Vagina (tissue), 2 donors: ENCODE results near the gene TBC1D22A.

Experiments used
- CTCF ChIP-seq, 3 experiments: fragments of 450-650 bp in 2 of 3; fragments of 200-600 bp in 1 of 3; sonication (generic) in 1 of 3; IDR thresholded peaks; one replicate each; pipeline ENCODE4 v1.5.1; 2017 to 2019; ENCODE audit warnings: antibody characterized with exemption in 3 of 3, mild to moderate bottlenecking in 2 of 3, moderate library complexity in 2 of 3
- POLR2A ChIP-seq, 2 donors: fragments of 450-650 bp; IDR thresholded peaks; one replicate each; pipeline ENCODE4 v1.6.1; 2017; ENCODE audit warnings: antibody characterized with exemption in 2 of 2, mild to moderate bottlenecking in 2 of 2, moderate library complexity in 2 of 2
- POLR2AphosphoS5 ChIP-seq, 2 donors: sonication (generic); formaldehyde crosslinking; IDR thresholded peaks; one replicate each; pipeline ENCODE4 v1.9.0; 2017; ENCODE audit warnings: antibody characterized with exemption in 2 of 2, mild to moderate bottlenecking in 2 of 2, low read depth in 1 of 2; ENCODE audit not compliant: insufficient read depth in 1 of 2

- TF ChIP-seq POLR2AphosphoS5 (IDR thresholded peaks at IDR 0.05; ENCODE audit: insufficient read depth in 1 of 2, low read depth in 1 of 2): no peak
- no peak for TF ChIP-seq CTCF (IDR thresholded peaks at IDR 0.05)
- TF ChIP-seq POLR2A (IDR thresholded peaks at IDR 0.05): no peak
Measured at GRCh38 chr22:47146391-47146790, 383.9 kb downstream of the TBC1D22A start.
